ENCODE measurements around the gene TEX36. TPM values are rescaled to one million over a fixed set of nuclear protein-coding genes. Genes with fewer than 3 reads are reported as not detected.

The TEX36 gene
- total RNA-seq, 1 donor from 2014 or later: not detected

DNA sequence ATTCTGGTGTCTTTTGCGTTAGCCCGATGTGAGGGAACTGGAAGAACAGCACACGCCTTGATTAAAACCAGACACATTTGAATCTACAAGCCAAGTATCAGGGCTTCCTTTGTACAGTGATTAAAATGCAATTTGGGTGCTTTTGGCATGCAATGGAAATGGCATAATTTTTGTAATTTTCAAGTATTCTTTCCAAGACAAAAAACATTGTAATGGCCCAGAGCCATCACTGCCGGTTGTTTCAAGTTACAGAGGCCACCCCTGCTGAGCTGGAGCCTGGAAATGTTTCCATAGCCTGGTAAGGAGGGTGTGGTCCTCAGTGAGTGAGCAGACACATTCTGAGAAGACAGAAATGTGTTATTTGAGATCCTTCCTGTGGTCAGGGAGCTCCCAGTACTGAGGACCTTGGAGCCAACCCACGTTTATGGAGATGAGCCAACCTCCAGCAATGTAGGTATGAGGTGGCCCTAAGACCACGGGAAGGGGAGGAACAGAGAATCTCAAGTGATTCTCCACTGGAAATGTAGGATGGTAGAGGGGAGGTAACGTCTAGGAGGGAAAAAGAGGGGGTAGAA, 20.9 kb downstream of the TEX36 start:
- Mint-ChIP-seq H3K4me1 (no peaks in the 10 kb centered on the region), H3K9me3 (no peaks in the 10 kb centered on the region), H3K4me3 (no peak overlapping the region), H3K36me3 (no peaks in the 10 kb centered on the region), H3K27ac (no peak overlapping the region), H3K27me3 (ENCODE audit: insufficient read depth, low read depth) (no peaks in the 10 kb centered on the region)
- H4K20me1 ChIP-seq (ENCODE audit: low read depth): no peaks in the 10 kb centered on the region
- H3K79me2 ChIP-seq (ENCODE audit: low read depth): no peaks in the 10 kb centered on the region
- H3K4me3 ChIP-seq: no peak overlapping the region
- no peaks in the 10 kb centered on the region for H3K4me1 ChIP-seq
- H3K9ac ChIP-seq: no peak overlapping the region
- no peak overlapping the region for H3K27ac ChIP-seq
- no peaks in the 10 kb centered on the region for H3K27me3 ChIP-seq
- H3F3A ChIP-seq (ENCODE audit: low read depth): no peaks in the 10 kb centered on the region
- no peak overlapping the region for H2AFZ ChIP-seq (replicated peaks)
- H3K4me2 ChIP-seq: no peak overlapping the region
- DNase-seq (ENCODE audit: low spot score): no peak
- no peaks in the 10 kb centered on the region for H3K36me3 ChIP-seq
- no peaks in the 10 kb centered on the region for H3K9me3 ChIP-seq (ENCODE audit: low read depth)
- TF ChIP-seq EZH2phosphoT487 (IDR thresholded peaks at IDR 0.05) (no peak), EZH2 (IDR thresholded peaks at IDR 0.05) (no peak), CTCF (IDR thresholded peaks at IDR 0.05) (no peak)

GRCh38 chr10:125661431-125661940, 21.5 kb downstream of the TEX36 start:
- no peaks in the 10 kb centered on the region for H3K36me3 ChIP-seq
- no peaks in the 10 kb centered on the region for H3K4me1 ChIP-seq
- H3K36me3 Mint-ChIP-seq: no peaks in the 10 kb centered on the region
- H3K4me3 ChIP-seq: no peak overlapping the region
- no peaks in the 10 kb centered on the region for H3K79me2 ChIP-seq (ENCODE audit: low read depth)
- no peak for DNase-seq (ENCODE audit: low spot score)
- H2AFZ ChIP-seq (replicated peaks): no peak overlapping the region
- TF ChIP-seq EZH2 (IDR thresholded peaks at IDR 0.05): no peak
- TF ChIP-seq EZH2phosphoT487 (IDR thresholded peaks at IDR 0.05): no peak
- TF ChIP-seq CTCF (IDR thresholded peaks at IDR 0.05): no peak
- H3K27me3 Mint-ChIP-seq (ENCODE audit: insufficient read depth, low read depth): no peaks in the 10 kb centered on the region
- H3K27ac Mint-ChIP-seq: no peak overlapping the region
- H3K9ac ChIP-seq: no peak overlapping the region
- H3K9me3 ChIP-seq (ENCODE audit: low read depth): no peaks in the 10 kb centered on the region
- no peak overlapping the region for H3K4me3 Mint-ChIP-seq
- H3K27ac ChIP-seq: no peak overlapping the region
- no peaks in the 10 kb centered on the region for H3K9me3 Mint-ChIP-seq
- no peaks in the 10 kb centered on the region for H4K20me1 ChIP-seq (ENCODE audit: low read depth)
- H3K27me3 ChIP-seq: no peaks in the 10 kb centered on the region
- H3K4me1 Mint-ChIP-seq: no peaks in the 10 kb centered on the region
- no peak overlapping the region for H3K4me2 ChIP-seq
- no peaks in the 10 kb centered on the region for H3F3A ChIP-seq (ENCODE audit: low read depth)

GRCh38 chr10:125659071-125659470, 23.9 kb downstream of the TEX36 start:
- Histone ChIP-seq H3K4me2 (no peak overlapping the region), H2AFZ (replicated peaks) (no peak overlapping the region), H3K27me3 (no peaks in the 10 kb centered on the region), H3K4me1 (no peaks in the 10 kb centered on the region), H3F3A (ENCODE audit: low read depth) (no peaks in the 10 kb centered on the region), H3K9me3 (ENCODE audit: low read depth) (no peaks in the 10 kb centered on the region), H4K20me1 (ENCODE audit: low read depth) (no peaks in the 10 kb centered on the region), H3K79me2 (ENCODE audit: low read depth) (no peaks in the 10 kb centered on the region), H3K9ac (no peak overlapping the region), H3K36me3 (no peaks in the 10 kb centered on the region), H3K27ac (no peak overlapping the region), H3K4me3 (no peak overlapping the region)
- no peak overlapping the region for H3K4me3 Mint-ChIP-seq
- no peaks in the 10 kb centered on the region for H3K27me3 Mint-ChIP-seq (ENCODE audit: insufficient read depth, low read depth)
- H3K4me1 Mint-ChIP-seq: no peaks in the 10 kb centered on the region
- DNase-seq (ENCODE audit: low spot score): no peak
- TF ChIP-seq EZH2phosphoT487 (IDR thresholded peaks at IDR 0.05) (no peak), CTCF (IDR thresholded peaks at IDR 0.05) (no peak), EZH2 (IDR thresholded peaks at IDR 0.05) (no peak)
- no peaks in the 10 kb centered on the region for H3K36me3 Mint-ChIP-seq
- H3K27ac Mint-ChIP-seq: no peak overlapping the region
- H3K9me3 Mint-ChIP-seq: no peaks in the 10 kb centered on the region
